ENCODE measurements around the gene HPSE. TPM values are rescaled to one million over a fixed set of nuclear protein-coding genes. Genes with fewer than 3 reads are reported as not detected.

HPSE gene
- total RNA-seq, 1 experiment from 2014 or later: 12.6 TPM

DNA sequence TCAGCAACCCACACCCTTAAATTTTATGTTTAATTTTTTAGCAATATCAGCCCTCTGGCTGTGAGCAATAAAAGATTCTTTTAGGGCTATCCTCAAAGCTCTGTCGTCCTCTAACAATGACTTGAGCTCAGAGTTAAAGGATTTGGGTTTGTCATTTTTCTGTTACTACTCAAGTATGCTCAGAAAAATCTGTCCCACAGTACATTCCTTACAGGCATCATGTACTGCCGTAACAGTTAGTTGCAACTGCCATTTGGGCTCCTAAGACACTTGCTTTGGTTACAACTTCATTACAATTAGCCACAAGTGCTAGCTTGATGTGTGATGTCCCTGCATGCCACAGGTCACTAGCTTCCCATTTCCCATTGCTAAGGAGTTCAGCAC lies 83.2 kb downstream of the HPSE start:
- Histone ChIP-seq H3K27me3 (ENCODE audit: insufficient read depth, low read length) (no peaks in the 10 kb centered on the region), H3K4me2 (ENCODE audit: low read length) (no peak overlapping the region), H3K9me2 (ENCODE audit: insufficient read depth) (no peaks in the 10 kb centered on the region), H3K36me3 (ENCODE audit: control insufficient read depth in 1 of 2, insufficient read depth in 2 of 2, low read length in 2 of 2) (no peaks in the 10 kb centered on the region), H2AFZ (ENCODE audit: low read depth, low read length, poor library complexity, severe bottlenecking) (no peak overlapping the region), H3K9ac (ENCODE audit: low read length) (no peak overlapping the region), H3K4me1 (ENCODE audit: control insufficient read depth in 1 of 2, insufficient read depth in 2 of 2, low read length in 2 of 2) (peaks cover 32 to 63% of the 10 kb centered on the region in 2 experiments), H3K27ac (ENCODE audit: low read depth, low read length) (no peak overlapping the region), H3K4me3 (replicated peaks in 1 of 2; ENCODE audit: low read depth in 1 of 2, low read length in 2 of 2) (no peak overlapping the region), H4K20me1 (ENCODE audit: insufficient read depth) (no peaks in the 10 kb centered on the region), H3K79me2 (ENCODE audit: insufficient read depth, low read length) (no peaks in the 10 kb centered on the region), H3K9me3 (ENCODE audit: control insufficient read depth in 1 of 2, insufficient read depth in 1 of 2, low read depth in 1 of 2, low read length in 2 of 2) (no peaks in the 10 kb centered on the region)
- ATAC-seq (no peak), DNase-seq (ENCODE audit: low read depth, low spot score) (no peak)
- BruUV-seq (replicated peaks): no TSS peak
- intact Hi-C loops (cut with micrococcal nuclease): no loop called here
- TF ChIP-seq POLR2A (IDR thresholded peaks at IDR 0.05; ENCODE audit: borderline replicate concordance, extremely low read depth, insufficient read depth, insufficient read length) (no peak), TCF7L2 (IDR thresholded peaks at IDR 0.05; ENCODE audit: borderline replicate concordance, extremely low read depth, insufficient read depth, insufficient read length) (no peak), RAD21 (IDR thresholded peaks at IDR 0.05; ENCODE audit: low read depth) (no peak), SP1 (IDR thresholded peaks at IDR 0.05; ENCODE audit: low read depth) (no peak), ELF1 (IDR thresholded peaks at IDR 0.05; ENCODE audit: borderline replicate concordance, low read depth) (no peak), EZH2 (IDR thresholded peaks at IDR 0.05) (no peak), YY1 (IDR thresholded peaks at IDR 0.05; ENCODE audit: extremely low read depth, insufficient replicate concordance, low read depth, low read length) (no peak), SRF (IDR thresholded peaks at IDR 0.05; ENCODE audit: low read depth) (no peak), CBX3 (IDR thresholded peaks at IDR 0.05; ENCODE audit: low read depth) (no peak)
- TF ChIP-seq, protein P1, sequence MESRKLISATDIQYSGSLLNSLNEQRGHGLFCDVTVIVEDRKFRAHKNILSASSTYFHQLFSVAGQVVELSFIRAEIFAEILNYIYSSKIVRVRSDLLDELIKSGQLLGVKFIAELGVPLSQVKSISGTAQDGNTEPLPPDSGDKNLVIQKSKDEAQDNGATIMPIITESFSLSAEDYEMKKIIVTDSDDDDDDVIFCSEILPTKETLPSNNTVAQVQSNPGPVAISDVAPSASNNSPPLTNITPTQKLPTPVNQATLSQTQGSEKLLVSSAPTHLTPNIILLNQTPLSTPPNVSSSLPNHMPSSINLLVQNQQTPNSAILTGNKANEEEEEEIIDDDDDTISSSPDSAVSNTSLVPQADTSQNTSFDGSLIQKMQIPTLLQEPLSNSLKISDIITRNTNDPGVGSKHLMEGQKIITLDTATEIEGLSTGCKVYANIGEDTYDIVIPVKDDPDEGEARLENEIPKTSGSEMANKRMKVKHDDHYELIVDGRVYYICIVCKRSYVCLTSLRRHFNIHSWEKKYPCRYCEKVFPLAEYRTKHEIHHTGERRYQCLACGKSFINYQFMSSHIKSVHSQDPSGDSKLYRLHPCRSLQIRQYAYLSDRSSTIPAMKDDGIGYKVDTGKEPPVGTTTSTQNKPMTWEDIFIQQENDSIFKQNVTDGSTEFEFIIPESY (IDR thresholded peaks at IDR 0.05; ENCODE audit: extremely low read depth, insufficient replicate concordance, low read length): no peak
- TF ChIP-seq, protein P2, sequence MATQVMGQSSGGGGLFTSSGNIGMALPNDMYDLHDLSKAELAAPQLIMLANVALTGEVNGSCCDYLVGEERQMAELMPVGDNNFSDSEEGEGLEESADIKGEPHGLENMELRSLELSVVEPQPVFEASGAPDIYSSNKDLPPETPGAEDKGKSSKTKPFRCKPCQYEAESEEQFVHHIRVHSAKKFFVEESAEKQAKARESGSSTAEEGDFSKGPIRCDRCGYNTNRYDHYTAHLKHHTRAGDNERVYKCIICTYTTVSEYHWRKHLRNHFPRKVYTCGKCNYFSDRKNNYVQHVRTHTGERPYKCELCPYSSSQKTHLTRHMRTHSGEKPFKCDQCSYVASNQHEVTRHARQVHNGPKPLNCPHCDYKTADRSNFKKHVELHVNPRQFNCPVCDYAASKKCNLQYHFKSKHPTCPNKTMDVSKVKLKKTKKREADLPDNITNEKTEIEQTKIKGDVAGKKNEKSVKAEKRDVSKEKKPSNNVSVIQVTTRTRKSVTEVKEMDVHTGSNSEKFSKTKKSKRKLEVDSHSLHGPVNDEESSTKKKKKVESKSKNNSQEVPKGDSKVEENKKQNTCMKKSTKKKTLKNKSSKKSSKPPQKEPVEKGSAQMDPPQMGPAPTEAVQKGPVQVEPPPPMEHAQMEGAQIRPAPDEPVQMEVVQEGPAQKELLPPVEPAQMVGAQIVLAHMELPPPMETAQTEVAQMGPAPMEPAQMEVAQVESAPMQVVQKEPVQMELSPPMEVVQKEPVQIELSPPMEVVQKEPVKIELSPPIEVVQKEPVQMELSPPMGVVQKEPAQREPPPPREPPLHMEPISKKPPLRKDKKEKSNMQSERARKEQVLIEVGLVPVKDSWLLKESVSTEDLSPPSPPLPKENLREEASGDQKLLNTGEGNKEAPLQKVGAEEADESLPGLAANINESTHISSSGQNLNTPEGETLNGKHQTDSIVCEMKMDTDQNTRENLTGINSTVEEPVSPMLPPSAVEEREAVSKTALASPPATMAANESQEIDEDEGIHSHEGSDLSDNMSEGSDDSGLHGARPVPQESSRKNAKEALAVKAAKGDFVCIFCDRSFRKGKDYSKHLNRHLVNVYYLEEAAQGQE (IDR thresholded peaks at IDR 0.05; ENCODE audit: low read depth): no peak
- TF ChIP-seq, protein P3, sequence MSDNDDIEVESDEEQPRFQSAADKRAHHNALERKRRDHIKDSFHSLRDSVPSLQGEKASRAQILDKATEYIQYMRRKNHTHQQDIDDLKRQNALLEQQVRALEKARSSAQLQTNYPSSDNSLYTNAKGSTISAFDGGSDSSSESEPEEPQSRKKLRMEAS (IDR thresholded peaks at IDR 0.05): no peak
- TF ChIP-seq, protein P4, sequence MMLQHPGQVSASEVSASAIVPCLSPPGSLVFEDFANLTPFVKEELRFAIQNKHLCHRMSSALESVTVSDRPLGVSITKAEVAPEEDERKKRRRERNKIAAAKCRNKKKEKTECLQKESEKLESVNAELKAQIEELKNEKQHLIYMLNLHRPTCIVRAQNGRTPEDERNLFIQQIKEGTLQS (IDR thresholded peaks at IDR 0.05): no peak
- POLR2A ChIA-PET: no interaction called here
- RAD21 ChIA-PET (ENCODE audit: low non-redundant PET in 1 of 2, low total read pairs in 2 of 2, uncharacterized antibody in 2 of 2, unreplicated experiment in 2 of 2): interaction anchor here in 1 of 2 experiments (0.8 kb wide), 1 partner anchor 217 kb away, joined by 3 read pairs; the partner anchor contains the start of gene COPS4
- CTCF ChIA-PET: interaction anchor here (0.6 to 1.1 kb wide), 2 partner anchors 141 to 177 kb away, joined by 3 read pairs; no protein-coding TSS in a partner anchor
